ENCODE measurements around the gene GNAI1. TPM values are rescaled to one million over a fixed set of nuclear protein-coding genes. Genes with fewer than 3 reads are reported as not detected.

The GNAI1 gene
- total RNA-seq, 2 donors from 2014 or later: 30.2 to 40.4 TPM

GRCh38 chr7:80161466-80161865 is 26.8 kb downstream of the GNAI1 start:
- Histone ChIP-seq H3K9me3 (no peaks in the 10 kb centered on the region), H3K27ac (no peak overlapping the region), H3K27me3 (replicated peaks; ENCODE audit: insufficient read depth) (no peaks in the 10 kb centered on the region), H3K4me3 (no peak overlapping the region), H3K4me1 (replicated peaks) (no peaks in the 10 kb centered on the region), H3K36me3 (no peaks in the 10 kb centered on the region)
- TF ChIP-seq CTCF (IDR thresholded peaks at IDR 0.05): no peak
- no peak for TF ChIP-seq POLR2AphosphoS5 (IDR thresholded peaks at IDR 0.05)
- no peak for TF ChIP-seq POLR2A (IDR thresholded peaks at IDR 0.05)
- no peak for DNase-seq (ENCODE audit: low spot score)
- intact Hi-C loops (cut with DNase I): no loop called here
- 63% methylated on average over 1 of the region's 1 CpG for WGBS

DNA sequence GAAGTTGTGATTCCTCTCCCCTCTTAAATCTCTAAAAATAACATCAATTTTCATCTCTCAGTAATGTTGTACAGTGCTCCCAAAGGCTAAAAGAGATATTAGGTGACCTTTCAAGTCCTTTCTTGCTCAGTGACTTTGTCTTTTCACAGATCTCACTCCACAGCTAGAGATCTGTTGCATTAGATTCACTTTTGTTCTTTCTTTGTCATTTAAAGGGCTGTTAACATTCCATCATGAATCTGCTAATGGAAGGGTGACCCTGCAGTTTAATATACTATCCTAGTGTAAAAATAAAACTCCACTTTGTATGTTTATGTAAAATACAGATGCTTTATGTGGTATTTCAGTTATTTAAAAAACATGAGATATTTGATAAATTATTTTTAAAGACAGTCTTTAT is 30.5 kb downstream of the GNAI1 start:
- TF ChIP-seq POLR2AphosphoS5 (IDR thresholded peaks at IDR 0.05): no peak
- no peak for TF ChIP-seq POLR2A (IDR thresholded peaks at IDR 0.05)
- TF ChIP-seq CTCF (IDR thresholded peaks at IDR 0.05): no peak
- Histone ChIP-seq H3K36me3 (no peaks in the 10 kb centered on the region), H3K27ac (no peak overlapping the region), H3K4me1 (replicated peaks) (no peaks in the 10 kb centered on the region), H3K27me3 (replicated peaks; ENCODE audit: insufficient read depth) (no peaks in the 10 kb centered on the region), H3K4me3 (no peak overlapping the region), H3K9me3 (no peaks in the 10 kb centered on the region)
- DNase-seq (ENCODE audit: low spot score): no peak
- intact Hi-C loops (cut with DNase I): no loop called here

- Histone ChIP-seq H3K9me3 (no peaks in the 10 kb centered on the region), H3K4me1 (replicated peaks) (no peaks in the 10 kb centered on the region), H3K27ac (no peak overlapping the region), H3K36me3 (no peaks in the 10 kb centered on the region), H3K4me3 (no peak overlapping the region), H3K27me3 (replicated peaks; ENCODE audit: insufficient read depth) (no peaks in the 10 kb centered on the region)
- intact Hi-C loops (cut with DNase I): no loop called here
- no peak for DNase-seq (ENCODE audit: low spot score)
- WGBS: 84% methylated on average over 2 of the region's 2 CpGs
- TF ChIP-seq CTCF (IDR thresholded peaks at IDR 0.05) (no peak), POLR2A (IDR thresholded peaks at IDR 0.05) (no peak), POLR2AphosphoS5 (IDR thresholded peaks at IDR 0.05) (no peak)
Observed at GRCh38 chr7:80170445-80170844, 35.8 kb downstream of the GNAI1 start.

DNA sequence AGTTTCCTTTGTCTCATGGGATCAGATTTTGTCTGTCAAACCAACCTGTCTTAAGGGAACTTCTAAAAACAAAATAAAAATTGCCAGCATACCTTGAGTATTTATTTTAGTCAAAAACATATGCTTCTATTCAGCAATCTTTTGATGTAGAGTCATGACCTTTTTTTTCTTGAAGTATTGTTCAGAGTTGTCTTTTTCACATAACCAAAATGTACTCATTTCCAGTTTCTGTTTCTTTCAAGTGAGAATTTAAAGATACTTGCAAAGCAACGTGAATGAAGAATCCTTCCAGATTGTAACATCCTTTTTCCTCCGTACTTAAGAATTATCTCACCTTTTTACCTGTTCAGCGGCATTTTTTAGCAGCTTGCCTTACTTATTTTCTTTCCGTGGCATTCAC is 37.8 kb downstream of the GNAI1 start:
- Histone ChIP-seq H3K36me3 (no peaks in the 10 kb centered on the region), H3K27ac (no peak overlapping the region), H3K4me3 (no peak overlapping the region), H3K27me3 (replicated peaks; ENCODE audit: insufficient read depth) (no peaks in the 10 kb centered on the region), H3K4me1 (replicated peaks) (no peaks in the 10 kb centered on the region), H3K9me3 (no peaks in the 10 kb centered on the region)
- intact Hi-C loops (cut with DNase I): no loop called here
- no peak for DNase-seq (ENCODE audit: low spot score)
- TF ChIP-seq CTCF (IDR thresholded peaks at IDR 0.05) (no peak), POLR2A (IDR thresholded peaks at IDR 0.05) (no peak), POLR2AphosphoS5 (IDR thresholded peaks at IDR 0.05) (no peak)
- WGBS: 70% methylated on average over 4 of the region's 4 CpGs

DNA sequence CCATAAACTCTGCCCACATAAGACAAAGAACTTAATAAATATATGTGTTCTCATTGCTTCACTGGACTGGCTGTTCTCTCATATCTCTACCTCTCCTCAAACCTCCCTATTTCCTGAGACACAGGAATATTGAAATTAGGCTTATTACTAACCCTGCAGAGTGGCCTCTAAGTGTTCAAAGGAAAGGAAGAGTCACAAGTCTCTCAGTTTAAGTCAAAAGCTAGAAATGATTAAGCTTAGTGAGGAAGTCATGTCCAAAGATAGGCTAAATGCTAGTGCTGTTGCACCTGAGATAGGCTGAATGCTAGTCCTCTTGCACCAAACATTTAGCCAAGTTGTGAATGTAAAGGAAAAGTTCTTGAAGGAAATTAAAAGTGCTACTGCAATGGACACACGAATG is 41.1 kb downstream of the GNAI1 start:
- Histone ChIP-seq H3K36me3 (no peaks in the 10 kb centered on the region), H3K4me3 (no peak overlapping the region), H3K27ac (no peak overlapping the region), H3K9me3 (no peaks in the 10 kb centered on the region), H3K27me3 (replicated peaks; ENCODE audit: insufficient read depth) (no peaks in the 10 kb centered on the region), H3K4me1 (replicated peaks) (no peaks in the 10 kb centered on the region)
- intact Hi-C loops (cut with DNase I): no loop called here
- no peak for DNase-seq (ENCODE audit: low spot score)
- 83% methylated on average over 1 of the region's 1 CpG for WGBS
- TF ChIP-seq POLR2A (IDR thresholded peaks at IDR 0.05) (no peak), CTCF (IDR thresholded peaks at IDR 0.05) (no peak), POLR2AphosphoS5 (IDR thresholded peaks at IDR 0.05) (no peak)

All from prostate gland (tissue), 2 donors.